HK-2 (cell line): ENCODE data around the gene NAT8L.

Source experiments
- DNase-seq: peaks from one replicate; pipeline ENCODE4 v3.0.0-alpha.2; 2018; ENCODE audit not compliant: unreplicated experiment

The NAT8L gene

DNA sequence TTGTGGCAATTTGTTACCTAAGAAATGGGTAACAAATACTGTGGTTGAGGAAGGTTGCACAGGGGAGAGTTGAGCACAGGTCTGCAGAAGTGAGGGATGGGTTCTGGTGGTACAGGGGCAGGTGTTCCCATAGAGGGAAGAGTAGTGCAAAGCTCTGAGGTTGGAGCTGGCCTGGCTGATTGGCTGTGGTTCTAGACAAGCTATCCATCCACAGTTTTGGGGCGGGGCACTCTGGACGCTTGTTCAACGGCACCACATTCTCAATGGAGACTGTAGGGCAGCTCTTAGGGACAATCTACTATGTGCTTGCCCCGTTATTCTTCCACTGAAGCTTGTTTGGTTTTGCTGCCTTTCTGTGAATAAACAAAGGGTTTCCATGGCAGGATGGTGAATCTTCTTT lies 35.4 kb downstream of the NAT8L start:
- DNase-seq: no peak

DNA sequence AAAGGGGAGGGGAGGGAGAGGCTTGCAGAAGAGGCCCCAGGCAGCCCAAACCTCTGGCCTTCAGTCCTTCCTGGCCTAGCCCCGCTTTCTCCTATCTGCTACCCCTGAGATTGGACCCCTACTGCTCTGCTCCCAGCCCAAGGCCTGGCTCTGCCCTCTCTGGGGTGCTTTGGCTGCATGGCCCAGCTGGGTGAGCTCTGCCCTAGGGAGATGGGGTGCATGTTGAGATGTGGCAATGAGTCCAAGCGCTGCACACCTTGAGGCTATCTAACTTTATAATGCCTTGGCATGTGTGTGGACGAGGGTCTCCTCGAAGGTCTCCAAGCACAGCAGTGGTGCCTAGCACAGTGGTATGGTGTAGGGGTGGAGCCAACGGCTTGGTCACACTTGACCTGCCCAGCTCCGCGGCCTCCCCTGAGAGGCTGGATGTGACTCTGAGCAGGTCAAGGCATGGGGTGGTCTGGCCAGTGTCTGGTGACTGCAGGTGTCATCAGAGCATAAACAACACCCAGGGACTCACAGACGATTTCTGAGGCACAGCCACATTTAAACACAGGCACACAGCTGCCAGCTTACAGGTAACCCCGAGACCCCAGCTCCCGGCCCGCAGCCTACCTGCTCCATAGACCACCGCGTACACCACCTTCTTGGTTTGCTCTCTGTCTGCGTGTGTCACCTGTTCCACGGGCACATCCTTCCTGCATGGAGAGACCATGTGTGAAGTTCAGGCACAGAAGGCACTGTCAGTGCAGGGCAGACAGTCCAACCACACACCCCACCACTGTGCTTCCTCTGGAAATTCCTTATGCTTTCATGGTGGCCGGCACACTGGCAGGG lies 36.3 kb downstream of the NAT8L start:
- peak; percentile 63 for DNase-seq

- no peak for DNase-seq
Observed at GRCh38 chr4:2096073-2096609, 37.0 kb downstream of the NAT8L start.

DNA sequence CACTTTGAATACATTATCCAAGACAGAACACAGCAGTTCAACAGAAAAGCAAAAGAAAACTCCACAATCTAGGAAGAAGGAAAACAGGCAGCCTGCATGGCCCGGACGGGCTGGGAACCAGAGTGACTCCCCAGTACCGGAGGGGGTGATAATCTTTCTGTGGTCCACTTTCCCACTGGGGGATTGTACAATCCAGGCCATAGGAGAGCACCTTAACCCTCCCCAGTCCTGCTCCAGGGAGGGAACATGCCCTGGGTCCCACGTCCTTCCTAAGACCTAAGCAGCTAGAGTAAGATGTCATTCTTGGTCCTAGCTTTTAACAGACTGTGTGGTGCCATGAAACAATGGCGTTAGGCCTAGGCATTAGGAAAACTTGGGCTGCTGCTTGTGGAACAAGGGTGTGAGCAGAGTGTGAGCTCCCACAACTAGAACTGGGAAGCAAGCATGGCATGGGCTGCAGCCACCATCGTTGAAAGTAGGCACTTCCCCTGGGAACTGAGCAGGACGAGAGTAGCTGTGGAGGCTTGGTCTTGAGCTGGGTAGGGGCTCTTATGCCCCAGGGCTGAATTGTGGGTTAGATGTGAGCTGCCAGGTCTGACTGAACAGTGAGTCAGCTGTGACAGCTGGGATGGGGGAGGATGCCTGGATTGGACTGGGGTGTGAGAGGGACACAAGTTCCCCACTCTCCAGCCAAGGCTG lies 42.4 kb downstream of the NAT8L start:
- no peak for DNase-seq

- DNase-seq: no peak
Observed at GRCh38 chr4:2102045-2102883, 43.1 kb downstream of the NAT8L start.

GRCh38 chr4:2103127-2103842 lies 44.2 kb downstream of the NAT8L start:
- no peak for DNase-seq

GRCh38 chr4:2103843-2104547 lies 44.9 kb downstream of the NAT8L start:
- no peak for DNase-seq

DNA sequence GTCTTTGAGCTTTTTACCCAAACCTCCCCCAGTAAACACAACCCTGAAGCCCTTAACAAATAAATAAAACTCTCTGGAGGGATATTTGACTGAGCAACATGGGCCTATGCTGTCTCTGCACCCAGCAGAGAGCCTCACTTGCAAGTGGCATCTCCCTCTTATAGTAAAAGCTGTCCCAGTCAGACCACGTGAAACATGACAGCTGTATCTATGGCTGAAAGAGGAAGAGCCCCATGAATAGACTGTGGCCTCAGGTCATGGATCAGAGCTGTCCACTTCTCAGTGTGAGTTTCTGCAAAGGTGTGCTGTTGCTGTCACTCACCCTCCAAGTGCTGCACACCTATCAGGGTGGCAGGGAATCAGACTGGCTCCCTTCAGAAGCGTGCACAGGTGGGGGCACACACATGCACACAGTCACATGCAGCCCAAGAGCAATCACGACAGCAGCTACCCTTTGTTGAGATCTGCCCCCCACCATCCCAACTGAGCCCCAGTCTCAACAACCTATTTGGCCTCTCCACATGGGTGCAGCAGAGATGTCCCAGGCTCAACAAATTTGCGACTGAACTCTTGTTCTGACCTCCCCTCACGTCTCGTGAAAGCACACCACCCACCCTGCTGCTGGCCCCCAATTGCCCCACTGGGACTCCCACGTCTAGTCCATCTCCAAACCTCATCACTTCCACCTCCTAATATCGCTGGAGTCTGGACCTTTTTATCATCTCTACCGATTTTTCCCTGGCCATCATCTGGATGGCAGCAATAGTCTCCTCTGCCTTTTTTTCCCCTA lies 45.6 kb downstream of the NAT8L start:
- no peak for DNase-seq

- DNase-seq: no peak
Observed at GRCh38 chr4:2105559-2105958, 46.4 kb downstream of the NAT8L start.

- DNase-seq: no peak
Observed at GRCh38 chr4:2116687-2117400, 57.7 kb downstream of the NAT8L start.
